ENCODE measurements around the gene ZSCAN5A. TPM values are rescaled to one million over a fixed set of nuclear protein-coding genes. Genes with fewer than 3 reads are reported as not detected.

The ZSCAN5A gene
- total RNA-seq, 1 experiment from 2014 or later, result 10.4 TPM

DNA sequence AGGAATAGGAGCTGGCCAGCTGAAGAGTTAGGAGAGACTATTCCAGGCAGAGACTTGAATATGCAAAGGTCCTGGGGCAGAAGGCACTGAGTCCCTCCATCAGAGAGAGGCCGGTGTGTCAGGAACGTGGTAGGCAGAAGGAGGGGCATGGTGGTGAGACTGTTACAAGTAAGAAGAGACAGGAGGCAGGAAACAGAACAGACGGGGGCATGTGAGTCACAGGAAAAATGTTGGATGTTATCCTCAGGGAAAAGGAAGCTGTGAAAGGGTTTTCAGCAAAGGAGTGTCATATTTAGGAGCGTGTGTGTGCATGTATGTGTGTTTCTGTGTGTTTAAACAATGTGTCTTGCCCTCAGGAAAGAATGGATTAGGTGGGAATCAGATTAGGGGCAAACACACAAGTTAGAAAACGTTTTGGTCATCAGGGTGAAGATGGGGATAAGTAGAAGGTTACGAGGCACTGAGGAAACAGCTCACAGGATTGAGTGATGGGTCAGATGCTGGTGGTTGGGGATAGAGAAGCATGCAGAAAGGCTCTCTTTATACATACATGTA is 41.0 kb downstream of the ZSCAN5A start:
- no peaks in the 10 kb centered on the region for H3K4me1 Mint-ChIP-seq
- H3K27me3 Mint-ChIP-seq (ENCODE audit: low read depth), result no peaks in the 10 kb centered on the region; the same call in 1 of the 2 replicates
- POLR2A ChIA-PET, result no interaction called here
- H3K27ac Mint-ChIP-seq, result no peak overlapping the region
- TF ChIP-seq HMGA2 (CRISPR knock-in tag; IDR thresholded peaks at IDR 0.05), result no peak
- TF ChIP-seq, protein P1, sequence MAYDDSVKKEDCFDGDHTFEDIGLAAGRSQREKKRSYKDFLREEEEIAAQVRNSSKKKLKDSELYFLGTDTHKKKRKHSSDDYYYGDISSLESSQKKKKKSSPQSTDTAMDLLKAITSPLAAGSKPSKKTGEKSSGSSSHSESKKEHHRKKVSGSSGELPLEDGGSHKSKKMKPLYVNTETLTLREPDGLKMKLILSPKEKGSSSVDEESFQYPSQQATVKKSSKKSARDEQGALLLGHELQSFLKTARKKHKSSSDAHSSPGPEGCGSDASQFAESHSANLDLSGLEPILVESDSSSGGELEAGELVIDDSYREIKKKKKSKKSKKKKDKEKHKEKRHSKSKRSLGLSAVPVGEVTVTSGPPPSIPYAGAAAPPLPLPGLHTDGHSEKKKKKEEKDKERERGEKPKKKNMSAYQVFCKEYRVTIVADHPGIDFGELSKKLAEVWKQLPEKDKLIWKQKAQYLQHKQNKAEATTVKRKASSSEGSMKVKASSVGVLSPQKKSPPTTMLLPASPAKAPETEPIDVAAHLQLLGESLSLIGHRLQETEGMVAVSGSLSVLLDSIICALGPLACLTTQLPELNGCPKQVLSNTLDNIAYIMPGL (CRISPR knock-in tag; IDR thresholded peaks at IDR 0.05), result no peak
- no peak overlapping the region for H3K4me3 Mint-ChIP-seq
- ATAC-seq, result no peak
- H3K9me3 Mint-ChIP-seq, result peaks cover 11% of the 10 kb centered on the region
- DNase-seq (ENCODE audit: low spot score), result no peak
- peaks cover 7% of the 10 kb centered on the region; the same call in 1 of the 2 replicates for H3K36me3 Mint-ChIP-seq
- CTCF ChIA-PET, result interaction anchor here (0.9 to 2.3 kb wide), 4 partner anchors 21 to 207 kb away, joined by 3 to 11 read pairs (median 6); no protein-coding TSS in a partner anchor

DNA sequence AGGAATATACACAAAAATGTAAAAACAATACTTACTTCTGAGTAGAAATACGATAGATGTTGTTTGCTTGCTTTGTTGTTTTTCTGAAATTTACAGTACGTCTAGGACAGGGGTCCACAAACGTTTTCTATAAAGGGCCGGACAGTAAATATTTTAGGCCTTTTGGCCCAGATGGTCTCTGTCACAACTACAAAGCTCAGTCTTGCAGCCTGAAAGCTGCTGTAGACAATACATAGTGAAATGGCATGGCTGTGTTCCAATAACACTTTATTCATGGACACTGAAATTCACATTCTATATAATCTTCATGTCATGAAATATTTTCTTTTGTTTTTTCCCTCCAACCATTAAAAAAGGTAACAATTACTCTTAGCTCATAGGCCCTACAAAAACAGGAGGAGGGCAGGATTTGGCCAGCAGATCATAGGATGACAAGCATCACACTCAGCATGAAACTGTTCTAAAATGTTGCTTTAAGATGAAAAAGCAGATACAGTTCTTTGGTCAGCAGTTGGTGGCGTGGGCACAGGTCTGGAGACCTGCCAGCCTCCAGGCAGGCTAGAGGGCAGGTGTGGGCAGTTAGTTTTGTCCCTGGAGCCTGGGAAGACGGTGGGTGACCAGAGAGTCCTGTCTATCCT is 42.4 kb downstream of the ZSCAN5A start, which contains the start of gene EDDM13:
TSS of gene EDDM13 (plus strand) at position 588 of the 638 bp plus-strand sequence. CDS start 87 bp downstream, outside the sequence.
- TF ChIP-seq NR3C1 (CRISPR knock-in tag; conservative IDR thresholded peaks at IDR 0.05; ENCODE audit: low read depth), result no peak
- TF ChIP-seq, protein P1 (CRISPR knock-in tag; IDR thresholded peaks at IDR 0.05), result no peak
- CTCF ChIA-PET, result interaction anchor here (2.8 to 4.3 kb wide), 2 partner anchors 19 to 37 kb away, joined by 17 read pairs; no protein-coding TSS in a partner anchor
- Mint-ChIP-seq H3K4me3 (no peak within 1 kb of the TSS), H3K27me3 (ENCODE audit: low read depth) (no peaks in the 10 kb centered on the region; the same call in 1 of the 2 replicates), H3K9me3 (peaks cover 4% of the 10 kb centered on the region), H3K27ac (no peak within 1 kb of the TSS), H3K36me3 (peaks cover 5% of the 10 kb centered on the region; the same call in 1 of the 2 replicates), H3K4me1 (no peaks in the 10 kb centered on the region)
- ATAC-seq, result no peak
- DNase-seq (ENCODE audit: low spot score), result no peak
- POLR2A ChIA-PET, result no interaction called here

GRCh38 chr19:56271151-56271550 is 43.5 kb downstream of the ZSCAN5A start:
- Mint-ChIP-seq H3K36me3 (no peaks in the 10 kb centered on the region), H3K27me3 (ENCODE audit: low read depth) (no peaks in the 10 kb centered on the region; the same call in 1 of the 2 replicates), H3K27ac (no peak overlapping the region), H3K4me3 (no peak overlapping the region), H3K9me3 (no peaks in the 10 kb centered on the region), H3K4me1 (no peaks in the 10 kb centered on the region)
- no peak for DNase-seq (ENCODE audit: low spot score)
- TF ChIP-seq, protein P2, sequence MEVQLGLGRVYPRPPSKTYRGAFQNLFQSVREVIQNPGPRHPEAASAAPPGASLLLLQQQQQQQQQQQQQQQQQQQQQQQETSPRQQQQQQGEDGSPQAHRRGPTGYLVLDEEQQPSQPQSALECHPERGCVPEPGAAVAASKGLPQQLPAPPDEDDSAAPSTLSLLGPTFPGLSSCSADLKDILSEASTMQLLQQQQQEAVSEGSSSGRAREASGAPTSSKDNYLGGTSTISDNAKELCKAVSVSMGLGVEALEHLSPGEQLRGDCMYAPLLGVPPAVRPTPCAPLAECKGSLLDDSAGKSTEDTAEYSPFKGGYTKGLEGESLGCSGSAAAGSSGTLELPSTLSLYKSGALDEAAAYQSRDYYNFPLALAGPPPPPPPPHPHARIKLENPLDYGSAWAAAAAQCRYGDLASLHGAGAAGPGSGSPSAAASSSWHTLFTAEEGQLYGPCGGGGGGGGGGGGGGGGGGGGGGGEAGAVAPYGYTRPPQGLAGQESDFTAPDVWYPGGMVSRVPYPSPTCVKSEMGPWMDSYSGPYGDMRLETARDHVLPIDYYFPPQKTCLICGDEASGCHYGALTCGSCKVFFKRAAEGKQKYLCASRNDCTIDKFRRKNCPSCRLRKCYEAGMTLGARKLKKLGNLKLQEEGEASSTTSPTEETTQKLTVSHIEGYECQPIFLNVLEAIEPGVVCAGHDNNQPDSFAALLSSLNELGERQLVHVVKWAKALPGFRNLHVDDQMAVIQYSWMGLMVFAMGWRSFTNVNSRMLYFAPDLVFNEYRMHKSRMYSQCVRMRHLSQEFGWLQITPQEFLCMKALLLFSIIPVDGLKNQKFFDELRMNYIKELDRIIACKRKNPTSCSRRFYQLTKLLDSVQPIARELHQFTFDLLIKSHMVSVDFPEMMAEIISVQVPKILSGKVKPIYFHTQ (CRISPR knock-in tag; IDR thresholded peaks at IDR 0.05), result no peak
- TF ChIP-seq ZNF532 (CRISPR knock-in tag; IDR thresholded peaks at IDR 0.05; ENCODE audit: borderline replicate concordance), result no peak
- TF ChIP-seq CBFB (CRISPR knock-in tag; IDR thresholded peaks at IDR 0.05; ENCODE audit: low read depth), result no peak
- TF ChIP-seq ZNF281 (CRISPR knock-in tag; IDR thresholded peaks at IDR 0.05), result no peak
- ATAC-seq, result no peak
- ChIA-PET POLR2A (no interaction called here), CTCF (interaction anchor here (2.0 to 4.3 kb wide), 3 partner anchors 18 to 38 kb away, joined by 4 to 17 read pairs (median 17); no protein-coding TSS in a partner anchor)

All from WTC11 (cell line).